LNCaP clone FGC (cell line): ENCODE results near the gene COPS8.

Source experiments
- DNase-seq: peaks from one replicate; pipeline ENCODE4 v3.0.0-alpha.2; 2011; ENCODE audit warnings: low read depth
- H3K4me3 ChIP-seq: 2 replicates; pipeline ENCODE4 v1.5.1; 2011; ENCODE audit warnings: mild to moderate bottlenecking, low read depth, low read length, control low read depth
- CTCF ChIP-seq: IDR thresholded peaks from 2 replicates; pipeline ENCODE4 v1.5.1; 2012; ENCODE audit warnings: mild to moderate bottlenecking; ENCODE audit not compliant: control insufficient read depth, insufficient read depth; ENCODE audit errors: extremely low read depth

COPS8 gene

GRCh38 chr2:237085248-237086221 is at the start of gene COPS8:
Gene COPS8, plus strand, starts transcription at chr2:237085889. Its CDS starts 76 bp downstream, at chr2:237085965.
- peak; percentile 25; the same call in 1 of the 2 replicates for TF ChIP-seq CTCF
- peak; percentile 62 for DNase-seq
- H3K4me3 ChIP-seq: peak within 1 kb of the TSS; percentile 94

GRCh38 chr2:237039301-237040031 is 46.2 kb upstream of the COPS8 start:
- TF ChIP-seq CTCF: no peak
- no peak overlapping the region for H3K4me3 ChIP-seq
- no peak for DNase-seq

DNA sequence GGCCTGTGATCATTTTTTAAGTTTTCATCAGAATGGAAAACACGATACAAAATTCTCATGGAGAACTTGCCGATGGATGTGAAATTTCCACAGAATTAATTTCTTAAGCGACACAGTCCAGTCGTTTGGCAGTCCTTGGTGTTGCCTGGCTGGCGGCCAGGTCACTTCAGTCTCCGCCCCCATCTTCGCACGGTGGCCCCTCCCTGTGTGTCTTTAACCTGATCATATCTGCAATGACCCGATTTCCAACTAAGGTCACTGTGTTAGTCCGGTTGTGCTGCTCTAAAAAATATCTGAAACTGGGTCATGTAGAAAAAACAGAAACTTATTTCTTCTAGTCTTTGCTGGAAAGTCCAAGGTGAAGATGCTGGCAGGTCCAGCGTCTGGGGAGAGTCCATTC is 44.5 kb upstream of the COPS8 start:
- no peak for TF ChIP-seq CTCF
- no peak for DNase-seq

GRCh38 chr2:237042101-237042500 is 43.6 kb upstream of the COPS8 start:
- no peak for TF ChIP-seq CTCF
- no peak for DNase-seq
- no peak overlapping the region for H3K4me3 ChIP-seq

More for the DNA sequence above, 44.5 kb upstream of the COPS8 start:
- H3K4me3 ChIP-seq: no peak overlapping the region

DNA sequence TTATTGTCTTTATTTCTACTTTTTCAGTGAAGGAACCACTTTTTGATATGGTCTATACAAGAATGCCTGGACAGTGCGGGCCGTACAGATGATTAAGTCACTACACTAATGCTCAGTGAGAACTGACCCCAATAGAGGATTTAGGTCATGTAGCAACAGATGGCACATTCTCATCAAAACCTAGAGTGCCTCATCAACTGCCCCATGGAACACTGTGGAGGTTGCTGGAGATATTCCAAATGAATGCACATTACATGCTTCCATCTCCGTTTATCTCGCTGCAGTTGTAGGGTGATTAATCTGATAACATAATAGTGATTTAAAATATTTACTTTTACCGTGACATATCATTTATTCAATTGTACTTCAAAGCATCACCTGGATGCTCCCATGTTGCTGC is 41.8 kb upstream of the COPS8 start:
- H3K4me3 ChIP-seq: no peak overlapping the region
- TF ChIP-seq CTCF: no peak
- DNase-seq: no peak

DNA sequence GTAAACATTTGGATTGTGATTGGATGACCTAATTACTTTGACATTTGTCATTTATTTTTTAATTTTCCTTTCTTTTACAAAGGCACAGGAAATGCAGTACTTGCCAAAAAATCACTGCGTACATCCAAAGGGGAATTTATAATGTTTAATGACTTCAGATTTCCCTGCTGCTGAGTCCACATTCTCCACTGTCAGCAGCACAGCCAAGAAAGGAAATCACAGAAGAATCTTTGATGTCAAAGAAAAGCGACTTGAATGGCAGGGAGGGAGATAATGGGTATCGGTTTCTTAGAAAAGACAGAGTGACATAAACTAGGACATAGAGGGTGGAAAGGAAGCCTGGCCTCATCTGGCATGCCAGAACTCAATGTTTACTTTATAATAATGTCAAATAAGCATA is 41.4 kb upstream of the COPS8 start:
- no peak overlapping the region for H3K4me3 ChIP-seq
- no peak for TF ChIP-seq CTCF
- no peak for DNase-seq
